Duodenal mucosa (tissue), 2 donors: ENCODE data around the gene IGSF9.

Source experiments
- H3K27ac ChIP-seq: one replicate; pipeline ENCODE4 v1.7.0; 2013; ENCODE audit warnings: low read depth, low read length
- H3K27me3 ChIP-seq, 2 donors: one replicate each; pipeline ENCODE4 v1.7.0; 2013; ENCODE audit warnings: low read length in 2 of 2, control low read depth in 1 of 2; ENCODE audit not compliant: insufficient read depth in 2 of 2, control insufficient read depth in 1 of 2
- H3K36me3 ChIP-seq, 2 donors: one replicate each; pipeline ENCODE4 v1.7.0; 2013; ENCODE audit warnings: low read length in 2 of 2, control low read depth in 1 of 2; ENCODE audit not compliant: insufficient read depth in 2 of 2, control insufficient read depth in 1 of 2
- H3K4me1 ChIP-seq, 2 donors: one replicate each; pipeline ENCODE4 v1.7.0; 2013; ENCODE audit warnings: low read length in 2 of 2, control low read depth in 1 of 2; ENCODE audit not compliant: insufficient read depth in 2 of 2, control insufficient read depth in 1 of 2
- H3K4me3 ChIP-seq, 2 donors: one replicate each; pipeline ENCODE4 v1.7.0; 2013; ENCODE audit warnings: low read length in 2 of 2, low read depth in 1 of 2
- H3K9ac ChIP-seq, 2 donors: one replicate each; pipeline ENCODE4 v1.7.0; 2013; ENCODE audit warnings: low read length in 2 of 2, low read depth in 1 of 2
- H3K9me3 ChIP-seq, 2 donors: one replicate each; pipeline ENCODE4 v1.7.0; 2013; ENCODE audit warnings: low read length in 2 of 2, control low read depth in 1 of 2; ENCODE audit not compliant: control insufficient read depth in 1 of 2

IGSF9 gene

DNA sequence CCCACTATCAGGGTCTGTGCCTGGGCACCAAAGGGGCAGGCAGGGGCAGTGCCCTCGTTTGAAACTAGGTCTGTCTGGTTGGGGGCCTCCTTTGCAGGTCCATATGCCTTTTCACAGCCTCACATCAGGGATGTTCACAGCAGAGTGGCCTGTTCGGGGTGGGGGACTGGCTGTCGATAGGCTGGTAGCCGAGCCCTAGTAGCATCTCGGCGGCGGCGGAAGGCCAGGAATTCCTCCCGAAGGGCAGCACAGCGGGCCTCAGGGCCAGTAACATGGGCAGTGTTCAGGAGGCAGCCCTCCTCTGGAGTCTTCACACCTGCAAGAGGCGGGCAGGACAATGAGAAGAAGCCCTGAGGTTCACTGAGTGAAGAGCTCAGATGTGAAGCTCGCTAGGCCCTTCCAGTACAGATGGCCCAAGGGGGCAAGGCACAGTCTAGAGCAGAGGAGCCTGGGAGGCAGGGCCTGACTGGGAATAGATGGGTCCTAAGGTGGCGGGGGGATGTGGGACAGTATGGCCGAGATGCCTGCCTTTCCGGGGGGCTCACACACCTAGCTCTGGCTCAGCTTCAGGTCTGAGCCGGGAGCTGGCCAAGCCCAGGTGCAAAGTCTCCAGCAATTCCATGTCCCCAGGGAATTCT, 18.1 kb downstream of the IGSF9 start:
- no peaks in the 10 kb centered on the region for H3K27me3 ChIP-seq
- no peaks in the 10 kb centered on the region for H3K36me3 ChIP-seq
- peaks cover 31 to 38% of the 10 kb centered on the region in 2 donors for H3K4me1 ChIP-seq
- H3K9ac ChIP-seq, result no peak overlapping the region
- no peaks in the 10 kb centered on the region for H3K9me3 ChIP-seq
- H3K27ac ChIP-seq, result no peak overlapping the region
- H3K4me3 ChIP-seq, result no peak overlapping the region

DNA sequence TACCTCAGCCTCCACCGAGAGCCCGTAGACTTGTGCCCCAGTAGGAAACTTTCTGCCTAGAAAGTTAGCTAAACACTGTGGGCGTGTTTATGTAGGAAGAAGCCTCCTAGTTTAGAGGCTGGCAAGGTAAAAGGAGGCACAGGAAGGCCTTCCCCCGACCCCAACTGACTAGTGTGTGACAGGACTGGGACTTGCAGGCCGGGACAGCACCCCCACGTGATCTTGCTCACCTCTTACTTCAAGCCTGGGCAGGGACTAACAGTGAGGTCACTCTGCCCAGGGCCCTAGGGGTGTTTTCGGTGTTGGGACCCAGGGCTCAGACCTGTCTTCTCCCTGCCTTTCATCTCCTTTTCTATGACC, 19.7 kb downstream of the IGSF9 start:
- Histone ChIP-seq H3K9me3 (no peaks in the 10 kb centered on the region), H3K27ac (peak overlapping the region; percentile 98), H3K9ac (peak overlapping the region; percentile 96 to 99), H3K4me1 (peaks cover 48 to 54% of the 10 kb centered on the region in 2 donors), H3K36me3 (peaks cover 3 to 5% of the 10 kb centered on the region in 2 donors), H3K27me3 (no peaks in the 10 kb centered on the region), H3K4me3 (peak overlapping the region; percentile 96 to 98)

DNA sequence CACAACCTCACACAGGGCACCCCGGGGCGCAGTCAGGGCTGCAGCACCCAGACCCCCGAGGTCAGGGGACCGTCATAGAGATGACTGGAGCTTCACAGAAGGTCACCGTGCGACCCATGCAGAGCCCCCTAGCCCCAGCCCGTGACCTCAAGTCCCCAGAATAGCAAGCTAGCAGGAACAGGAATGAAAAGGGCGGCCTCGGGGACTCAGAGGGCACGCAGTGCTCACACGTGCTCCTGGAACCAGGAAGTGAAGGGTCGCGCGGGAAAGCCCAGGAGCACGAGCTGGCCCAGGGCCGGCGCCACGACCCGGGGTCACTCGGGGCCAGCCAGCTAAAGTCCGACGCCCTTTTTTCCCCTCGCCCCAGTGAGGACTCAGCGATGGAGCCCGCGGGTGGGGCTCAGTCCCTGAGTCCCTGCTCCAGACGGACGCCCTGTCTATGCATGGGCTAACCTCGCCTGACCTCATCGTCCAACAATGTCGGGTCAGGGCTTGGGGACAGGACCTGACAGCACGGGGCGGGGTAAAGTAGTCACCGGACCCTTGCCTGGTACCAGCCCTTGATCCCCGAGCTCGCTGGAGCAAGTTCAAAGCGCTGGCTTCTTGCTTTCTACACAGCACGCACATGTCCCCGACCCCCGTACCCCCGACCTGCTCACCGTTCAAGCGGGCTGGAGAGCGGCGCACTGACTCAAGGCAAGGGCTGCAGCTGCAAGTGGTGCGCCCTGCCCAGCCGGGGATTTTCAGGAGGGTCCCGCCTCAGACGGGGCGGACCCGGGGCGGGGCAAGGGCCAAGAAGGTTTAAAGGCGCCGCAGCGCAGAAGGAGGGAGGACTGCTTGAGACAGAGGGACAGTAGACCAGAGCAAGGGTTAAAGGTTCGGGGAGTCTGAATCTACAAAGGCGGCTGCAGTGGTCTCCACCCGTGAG, 20.4 kb downstream of the IGSF9 start, which contains the start of gene TAGLN2:
TSS of gene TAGLN2 (minus strand) at position 717 of the 928 bp plus-strand sequence. CDS start 4,998 bp downstream, outside the sequence.
- H3K9me3 ChIP-seq, result no peaks in the 10 kb centered on the region
- H3K36me3 ChIP-seq, result peaks cover 7 to 11% of the 10 kb centered on the region in 2 donors
- H3K27me3 ChIP-seq, result no peaks in the 10 kb centered on the region
- H3K9ac ChIP-seq, result peak within 1 kb of the TSS; percentile 96 to 99
- H3K4me3 ChIP-seq, result peak within 1 kb of the TSS; percentile 96 to 98
- peak within 1 kb of the TSS; percentile 98 for H3K27ac ChIP-seq
- H3K4me1 ChIP-seq, result peaks cover 53 to 60% of the 10 kb centered on the region in 2 donors

DNA sequence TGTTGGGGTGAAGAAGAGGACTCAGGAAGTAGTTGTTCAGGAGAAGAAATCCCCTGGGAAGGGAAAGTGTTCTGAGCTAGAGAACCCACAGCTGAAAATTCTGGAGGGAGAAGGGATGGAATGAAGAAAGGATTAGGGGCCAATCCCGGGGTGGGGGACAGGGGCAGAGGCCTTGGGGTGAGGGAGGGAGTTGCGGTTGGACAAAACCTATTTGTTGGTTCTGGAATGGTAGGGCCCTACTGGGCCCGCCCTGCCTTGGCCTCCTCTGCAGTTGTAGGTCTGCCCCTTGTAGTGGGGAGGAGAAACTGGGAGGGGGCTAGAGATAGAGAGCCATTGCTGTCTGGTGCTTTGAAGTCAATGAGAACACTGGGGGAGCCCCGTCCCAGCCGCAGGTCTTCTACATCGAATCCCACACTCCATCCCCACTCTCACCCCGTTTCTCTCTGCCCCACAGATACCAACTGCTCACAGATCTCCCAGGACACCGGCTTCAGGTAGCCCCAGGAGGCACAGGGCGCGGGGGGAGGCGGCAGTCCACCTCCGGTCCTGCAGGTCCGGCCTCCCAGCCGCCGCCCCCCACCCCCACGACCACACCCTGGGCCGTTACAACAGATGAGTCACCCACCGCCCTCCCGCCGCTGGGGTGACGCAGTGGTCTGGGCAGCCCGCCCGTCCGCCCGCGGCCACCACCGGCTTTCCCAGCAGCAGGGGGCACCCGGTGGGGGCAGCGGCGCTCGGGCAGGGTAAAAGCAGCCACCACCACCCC, 21.2 kb downstream of the IGSF9 start:
- H3K4me3 ChIP-seq, result peak overlapping the region; percentile 96 to 98
- H3K27me3 ChIP-seq, result no peaks in the 10 kb centered on the region
- peak overlapping the region; percentile 98 for H3K27ac ChIP-seq
- H3K4me1 ChIP-seq, result peaks cover 56 to 62% of the 10 kb centered on the region in 2 donors
- peak overlapping the region; percentile 96 to 99 for H3K9ac ChIP-seq
- no peaks in the 10 kb centered on the region for H3K9me3 ChIP-seq
- H3K36me3 ChIP-seq, result peaks cover 15 to 20% of the 10 kb centered on the region in 2 donors

DNA sequence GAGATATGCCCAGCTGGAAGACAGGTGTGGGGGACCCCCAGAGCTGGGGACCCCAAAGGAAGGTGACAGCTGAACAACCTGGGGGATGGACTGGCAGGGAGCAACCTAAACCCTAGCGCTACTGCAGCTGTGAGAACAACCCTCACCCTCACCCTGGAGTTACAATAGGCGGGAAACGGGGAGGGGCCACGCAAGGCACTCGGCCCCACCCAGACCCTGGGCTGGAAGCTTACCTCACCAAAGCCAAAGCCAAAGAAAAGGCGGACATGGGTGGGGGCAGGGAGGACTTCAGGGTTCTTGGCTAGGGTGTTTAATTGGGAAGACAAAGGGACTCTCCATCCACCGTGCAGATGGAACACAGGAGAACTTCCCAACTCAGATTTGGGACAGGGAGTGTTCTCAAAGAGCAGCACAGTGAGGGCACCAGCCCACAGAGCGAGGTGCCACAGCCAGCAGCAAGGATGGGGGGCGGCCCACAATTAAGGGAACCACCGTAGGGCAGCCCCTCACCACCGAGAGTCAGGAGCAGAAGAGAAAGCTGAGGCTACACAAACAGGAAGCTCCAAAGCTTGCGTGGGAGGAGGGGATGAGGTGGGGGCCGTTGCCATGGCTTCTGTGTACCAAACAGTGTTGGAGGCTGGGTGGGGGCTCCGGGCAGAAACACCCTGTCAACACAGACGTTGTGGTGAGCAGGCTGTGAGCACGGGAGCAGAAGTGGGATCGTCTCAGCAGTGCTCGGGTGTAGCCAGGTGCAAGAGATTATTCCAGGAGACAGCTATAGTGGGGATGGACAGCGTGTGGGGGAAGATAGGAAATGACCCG, 22.0 kb downstream of the IGSF9 start:
- peak overlapping the region; percentile 96 to 99 for H3K9ac ChIP-seq
- peaks cover 21 to 27% of the 10 kb centered on the region in 2 donors for H3K36me3 ChIP-seq
- peak overlapping the region; percentile 98 for H3K27ac ChIP-seq
- no peaks in the 10 kb centered on the region for H3K27me3 ChIP-seq
- H3K4me1 ChIP-seq, result peaks cover 63 to 70% of the 10 kb centered on the region in 2 donors
- H3K4me3 ChIP-seq, result peak overlapping the region; percentile 96 to 98
- no peaks in the 10 kb centered on the region for H3K9me3 ChIP-seq

DNA sequence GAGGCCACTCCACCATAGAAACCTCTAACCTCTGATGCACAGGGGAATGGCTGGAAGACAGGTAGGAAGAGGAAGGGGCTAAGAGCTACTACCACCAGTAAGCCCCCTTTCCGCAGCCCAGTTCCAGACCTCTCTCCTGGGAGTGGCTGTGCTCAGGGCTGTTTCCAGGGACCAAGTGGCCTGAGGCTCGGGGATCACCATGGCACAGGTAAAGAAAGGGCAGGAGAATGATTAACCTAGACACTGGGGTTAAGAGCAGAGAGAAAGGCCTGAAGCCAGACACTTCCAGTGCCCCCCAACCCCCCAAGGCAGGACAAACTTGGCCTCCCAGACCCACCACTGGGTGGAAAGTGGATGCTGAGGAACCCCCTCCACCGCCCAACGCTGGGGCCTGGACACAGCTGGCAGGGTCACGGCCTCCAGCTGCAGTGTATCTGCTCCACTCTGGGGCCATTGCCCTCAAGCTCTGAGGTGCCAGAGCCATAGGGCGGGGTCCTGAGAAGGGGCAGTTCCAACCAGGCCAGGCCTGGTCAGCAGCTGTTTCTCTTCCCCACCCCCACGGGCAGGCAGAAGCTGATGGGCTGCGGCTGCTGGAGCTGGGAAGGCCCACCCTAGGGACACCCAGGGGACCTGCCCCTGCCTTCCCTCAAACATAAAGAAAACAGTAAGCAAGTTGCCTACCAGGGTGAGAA, 22.8 kb downstream of the IGSF9 start:
- Histone ChIP-seq H3K9ac (peak overlapping the region; percentile 96 to 99), H3K9me3 (no peaks in the 10 kb centered on the region), H3K27me3 (no peaks in the 10 kb centered on the region), H3K4me3 (peak overlapping the region; percentile 96 to 98), H3K27ac (peak overlapping the region; percentile 98), H3K36me3 (peaks cover 24 to 34% of the 10 kb centered on the region in 2 donors), H3K4me1 (peaks cover 60 to 72% of the 10 kb centered on the region in 2 donors)

DNA sequence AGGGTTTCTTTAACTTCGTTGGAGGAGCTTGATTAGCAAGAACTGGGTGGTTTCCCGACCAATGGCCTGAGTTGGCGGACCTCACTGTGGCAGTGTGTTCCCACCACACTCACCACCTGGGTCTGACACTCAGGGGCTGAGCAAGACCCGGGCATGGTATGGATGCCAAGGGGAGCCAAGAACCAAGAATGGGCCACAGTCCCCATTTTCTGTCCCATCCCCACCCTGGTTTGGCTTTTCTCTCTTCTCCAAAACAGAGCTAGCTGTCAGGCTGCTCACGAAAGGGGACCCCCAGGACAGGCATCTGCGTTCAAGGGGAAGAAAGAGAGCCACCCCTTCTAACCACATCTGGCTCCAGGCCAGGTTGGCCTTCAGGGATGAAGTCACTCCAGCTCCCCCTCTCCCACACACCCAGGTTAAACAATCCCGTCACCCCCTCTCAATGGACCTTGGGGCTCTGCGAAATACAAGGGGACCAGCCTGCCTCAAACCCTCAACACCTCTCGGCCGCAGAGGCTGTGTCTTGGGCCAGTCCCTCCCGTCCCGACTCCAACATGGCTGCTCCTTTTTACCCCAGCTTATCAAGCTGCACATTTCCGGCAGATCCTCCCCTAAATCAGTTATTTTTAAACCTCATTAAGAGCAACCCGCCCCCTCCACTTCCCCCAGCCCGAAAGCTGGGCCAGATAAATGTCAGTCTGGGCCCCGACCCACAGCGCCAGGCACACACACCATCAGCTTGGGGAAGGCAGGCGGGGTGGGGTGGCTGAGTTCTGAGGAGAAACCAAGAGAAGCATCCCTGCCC, 23.5 kb downstream of the IGSF9 start:
- H3K9ac ChIP-seq, result peak overlapping the region; percentile 96 to 99
- H3K36me3 ChIP-seq, result peaks cover 29 to 39% of the 10 kb centered on the region in 2 donors
- H3K27ac ChIP-seq, result peak overlapping the region; percentile 98
- peaks cover 60 to 71% of the 10 kb centered on the region in 2 donors for H3K4me1 ChIP-seq
- no peaks in the 10 kb centered on the region for H3K27me3 ChIP-seq
- no peaks in the 10 kb centered on the region for H3K9me3 ChIP-seq
- peak overlapping the region; percentile 96 to 98 for H3K4me3 ChIP-seq

DNA sequence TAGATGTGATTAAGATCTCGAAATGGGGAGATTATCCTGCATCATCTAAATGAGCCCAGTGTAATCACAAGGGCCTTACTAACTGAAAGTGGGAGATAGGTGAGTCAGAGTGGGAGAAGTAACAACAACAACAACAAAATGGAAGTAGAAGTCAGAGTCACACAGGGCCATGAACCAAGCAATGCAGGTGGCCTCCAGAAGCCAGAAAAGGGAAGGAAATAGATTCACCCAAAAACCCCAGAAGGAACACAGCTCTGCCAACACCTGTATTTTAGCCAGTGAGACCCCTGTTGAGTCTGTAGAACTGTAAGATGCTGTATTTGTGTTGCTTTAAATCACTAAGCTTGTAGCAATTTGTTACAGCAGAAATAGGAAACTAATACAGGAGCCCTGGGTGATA, 24.2 kb downstream of the IGSF9 start:
- Histone ChIP-seq H3K27ac (no peak overlapping the region), H3K9ac (peak overlapping the region in 1 of 2 donors; percentile 26), H3K27me3 (no peaks in the 10 kb centered on the region), H3K4me1 (peaks cover 63 to 75% of the 10 kb centered on the region in 2 donors), H3K36me3 (peaks cover 29 to 39% of the 10 kb centered on the region in 2 donors), H3K9me3 (no peaks in the 10 kb centered on the region), H3K4me3 (peak overlapping the region; percentile 17 to 96)
